HT-29 (cell line): Measurements from ENCODE around the gene TBXAS1. TPM values are rescaled to one million over a fixed set of nuclear protein-coding genes. Genes with fewer than 3 reads are reported as not detected.
"Not testable (repeated sequence)": the region's sequence is repeated elsewhere in the genome, so short reads cannot be mapped to it uniquely, and the experiment has no call there.

Experiments used
- DNase-seq: peaks from one replicate; pipeline ENCODE4 v3.0.0-alpha.2; 2015; ENCODE audit warnings: low spot score
- total RNA-seq: library from RNA; depleted of rRNA; stranded (reverse); fragments of >200 nt; shearing (Covaris generic); gene quantifications from 2 replicates; pipeline ENCODE4 v1.2.3, GENCODE V29; 2014

TBXAS1 gene
- total RNA-seq, 1 experiment from 2014 or later = 22.8 TPM

GRCh38 chr7:139914306-139915267 lies 85.5 kb downstream of the TBXAS1 start:
- DNase-seq = no peak

GRCh38 chr7:139915268-139915863 lies 86.3 kb downstream of the TBXAS1 start:
- no peak for DNase-seq

GRCh38 chr7:139915864-139916716 lies 87.0 kb downstream of the TBXAS1 start:
- peak; percentile 76 for DNase-seq

GRCh38 chr7:139916717-139917395 lies 87.8 kb downstream of the TBXAS1 start:
- peak; percentile 22 for DNase-seq

DNA sequence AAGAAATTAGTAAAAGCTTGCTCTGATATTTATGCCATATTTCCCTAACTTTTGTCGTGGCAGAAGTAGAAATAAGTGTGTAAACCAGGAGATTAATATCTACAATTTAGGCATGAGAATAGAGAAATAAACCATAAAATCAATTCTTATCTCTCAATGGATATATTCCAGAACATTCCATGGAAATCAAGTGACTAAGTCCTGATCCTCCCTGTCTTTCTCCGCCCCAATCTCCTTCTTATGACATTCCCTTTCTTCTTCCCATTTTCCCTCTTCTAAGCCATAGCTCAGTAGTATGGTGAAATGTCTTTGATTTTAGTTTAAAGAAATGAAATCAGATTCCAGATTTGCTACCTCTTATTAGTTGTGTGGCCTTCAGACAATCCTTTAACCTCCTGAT lies 88.8 kb downstream of the TBXAS1 start:
- no peak for DNase-seq

GRCh38 chr7:139918480-139918879 lies 89.4 kb downstream of the TBXAS1 start:
- DNase-seq = no peak

DNA sequence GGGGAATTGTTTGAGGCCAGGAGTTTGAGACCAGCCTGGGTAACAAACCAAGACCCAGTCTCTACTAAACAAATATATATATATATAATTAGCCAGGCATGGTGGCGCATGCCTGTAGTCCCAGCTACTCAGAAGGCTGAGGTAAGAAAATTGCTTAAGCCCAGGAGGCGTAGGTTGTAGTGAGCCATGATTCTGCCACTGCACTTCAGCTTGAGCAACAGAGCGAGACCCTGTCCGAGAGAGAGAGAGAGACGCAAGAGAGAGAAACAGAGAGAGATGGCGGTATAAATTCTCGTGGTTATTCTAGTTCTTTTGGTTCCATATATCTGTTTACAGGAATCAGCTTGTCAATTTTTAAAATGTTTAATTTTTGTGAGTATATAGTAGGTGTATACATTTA lies 94.0 kb downstream of the TBXAS1 start:
- no peak for DNase-seq

GRCh38 chr7:139924461-139924860 lies 95.4 kb downstream of the TBXAS1 start:
- no peak for DNase-seq

DNA sequence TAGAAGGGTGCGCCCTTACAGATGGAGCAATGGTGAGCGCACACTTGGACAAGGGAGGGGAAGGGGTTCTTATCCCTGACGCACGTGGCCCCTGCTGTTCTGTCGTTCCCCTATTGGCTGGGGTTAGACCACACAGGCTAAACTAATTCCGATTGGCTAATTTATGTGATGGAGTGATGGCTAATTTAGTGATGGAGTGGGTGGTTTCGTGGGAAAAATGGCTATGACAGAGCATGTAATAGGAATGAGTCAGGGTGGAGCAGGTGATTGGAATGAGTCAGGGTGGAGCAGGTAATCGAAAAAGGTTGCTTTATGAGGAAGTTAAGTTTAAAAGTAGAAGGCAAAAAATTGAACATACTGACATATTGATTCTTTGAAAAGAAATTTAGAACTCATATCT lies 100.2 kb downstream of the TBXAS1 start:
- not testable (repeated sequence) for DNase-seq

GRCh38 chr7:139930286-139930965 lies 101.4 kb downstream of the TBXAS1 start:
- no peak for DNase-seq

GRCh38 chr7:139931190-139931934 lies 102.3 kb downstream of the TBXAS1 start:
- DNase-seq = no peak

DNA sequence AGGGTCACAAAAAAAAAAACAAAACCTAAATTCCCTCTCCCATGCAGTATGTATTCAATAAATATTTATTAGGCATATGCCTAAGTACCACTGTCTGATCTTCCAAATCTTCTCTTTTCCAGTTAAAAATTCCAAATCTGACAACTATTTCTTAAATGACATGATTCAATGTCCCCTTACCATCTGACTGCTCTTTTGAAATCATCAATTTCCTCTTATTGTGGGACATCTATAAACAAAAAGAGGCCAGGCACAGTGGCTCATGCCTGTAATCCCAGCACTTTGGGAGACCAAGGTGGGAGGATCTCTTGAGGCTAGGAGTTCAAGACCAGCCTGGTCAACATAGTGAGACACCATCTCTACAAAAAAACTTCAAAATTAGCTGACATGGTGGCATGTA lies 103.5 kb downstream of the TBXAS1 start:
- no peak for DNase-seq

- no peak for DNase-seq
Measured at GRCh38 chr7:139936760-139937310, 107.8 kb downstream of the TBXAS1 start.

DNA sequence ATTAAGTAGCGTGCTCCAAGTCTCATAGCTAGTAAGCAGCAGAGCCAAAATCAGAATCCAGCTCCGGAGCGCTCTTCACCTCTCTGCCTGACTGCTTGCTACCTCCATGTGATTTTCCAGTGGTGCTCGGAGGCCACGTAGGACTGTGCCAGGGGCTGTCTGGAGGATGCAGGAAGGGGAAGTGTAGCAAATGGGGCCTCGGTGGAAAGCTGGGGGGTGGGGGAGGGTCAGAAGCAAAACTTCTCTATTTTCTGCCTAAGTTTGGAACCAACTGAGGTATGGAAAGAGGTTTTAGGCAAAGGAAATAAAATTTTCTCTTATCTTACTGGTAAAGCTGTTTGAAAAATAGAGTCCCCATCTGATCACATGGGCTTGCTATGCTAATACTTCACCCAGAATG lies 108.7 kb downstream of the TBXAS1 start:
- no peak for DNase-seq

DNA sequence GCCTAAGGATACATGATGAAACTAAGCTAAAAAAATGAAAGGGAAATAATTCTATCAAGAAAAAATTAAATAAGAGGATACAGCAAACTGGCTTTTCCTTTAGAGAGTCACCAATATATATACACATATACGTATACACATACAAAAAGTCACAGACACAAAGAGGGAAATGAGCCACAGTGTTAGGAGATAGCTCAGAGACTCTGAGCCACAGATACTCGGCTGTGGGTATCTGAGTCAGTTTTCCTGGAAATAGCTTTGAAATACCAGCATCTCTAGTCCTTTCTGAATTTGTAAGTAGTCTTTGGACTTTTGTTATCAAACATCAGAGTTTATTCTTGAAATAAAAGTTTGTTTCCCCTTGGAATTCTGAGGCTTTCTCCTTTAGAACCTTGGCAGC lies 111.8 kb downstream of the TBXAS1 start:
- DNase-seq = no peak

GRCh38 chr7:139941421-139941820 lies 112.4 kb downstream of the TBXAS1 start:
- no peak for DNase-seq

- no peak for DNase-seq
Measured at GRCh38 chr7:139941866-139942265, 112.8 kb downstream of the TBXAS1 start.

DNA sequence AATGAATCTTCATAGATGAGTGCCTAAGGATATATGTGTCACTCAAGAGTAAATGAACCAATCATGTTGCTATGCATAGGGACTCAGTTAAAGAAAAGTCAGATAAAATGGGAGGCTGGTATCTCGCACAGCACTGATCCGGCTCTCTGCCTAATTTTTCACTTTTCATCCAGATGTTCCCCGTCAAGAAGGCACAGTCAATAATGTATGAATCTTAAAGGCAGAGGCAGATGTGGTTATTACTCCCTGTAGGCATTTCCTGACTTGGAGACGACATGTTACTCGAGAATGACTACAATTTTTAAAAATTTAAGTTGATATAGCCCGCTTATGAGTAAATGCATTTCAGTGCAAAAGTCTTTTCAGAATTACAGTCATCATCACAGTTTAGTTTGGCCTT lies 113.6 kb downstream of the TBXAS1 start:
- no peak for DNase-seq

- DNase-seq = no peak
Measured at GRCh38 chr7:139943401-139943800, 114.3 kb downstream of the TBXAS1 start.

DNA sequence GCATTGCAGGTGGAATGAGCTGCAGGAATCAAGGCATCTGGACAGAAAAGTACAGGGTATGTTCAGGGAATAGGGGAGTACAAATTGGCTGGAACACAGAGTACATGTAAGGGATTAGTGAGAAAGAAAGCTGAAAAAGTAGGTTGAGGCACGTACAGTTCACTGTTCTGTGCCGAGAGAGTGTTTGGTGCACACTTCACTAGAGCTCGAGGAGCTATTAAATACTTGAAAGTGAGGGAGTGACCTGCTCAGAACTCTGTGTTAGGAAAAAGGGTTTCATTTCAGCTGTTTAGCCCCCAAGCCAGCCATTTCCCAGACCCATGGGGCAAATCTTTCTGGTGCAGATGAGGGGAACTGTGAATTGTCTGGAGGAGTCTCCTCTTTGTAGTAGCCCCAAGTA lies 115.2 kb downstream of the TBXAS1 start:
- DNase-seq = no peak
